Measurements from ENCODE around the gene CDKN2B-AS1.

Gene CDKN2B-AS1

DNA sequence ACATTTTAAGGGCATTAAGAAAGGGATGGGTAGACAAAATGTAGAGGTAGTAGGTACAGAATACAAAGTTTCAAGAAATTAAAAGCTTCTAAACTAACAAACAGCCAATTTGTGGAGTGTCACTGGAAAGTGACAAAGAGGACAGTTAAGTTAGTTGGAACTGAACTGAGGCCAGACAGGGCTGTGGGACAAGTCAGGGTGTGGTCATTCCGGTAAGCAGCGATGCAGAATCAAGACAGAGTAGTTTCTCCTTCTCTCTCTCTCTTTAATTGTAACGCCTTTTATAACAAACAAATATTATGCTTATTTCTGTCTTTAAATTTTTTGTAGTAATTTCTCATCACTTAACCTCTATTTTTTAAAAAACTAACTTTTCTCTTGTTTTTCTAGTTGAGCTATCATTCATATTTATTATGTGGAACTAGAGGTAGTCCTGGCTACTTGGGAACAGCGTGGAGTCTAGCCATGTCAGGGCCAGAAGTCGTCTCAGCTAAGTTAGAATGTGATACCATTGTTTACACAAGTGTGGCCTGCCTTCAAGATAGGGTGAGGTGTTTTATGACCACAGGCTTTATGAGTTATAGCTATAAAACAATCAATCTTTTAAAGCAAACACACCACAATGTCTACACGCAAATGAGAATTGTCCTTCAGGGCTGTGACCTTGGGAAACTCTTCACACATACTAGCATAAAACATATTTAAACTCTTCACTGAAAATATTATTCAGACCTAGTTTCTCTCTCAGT is 129.8 kb downstream of the CDKN2B-AS1 start:
- no peak for DNase-seq

DNA sequence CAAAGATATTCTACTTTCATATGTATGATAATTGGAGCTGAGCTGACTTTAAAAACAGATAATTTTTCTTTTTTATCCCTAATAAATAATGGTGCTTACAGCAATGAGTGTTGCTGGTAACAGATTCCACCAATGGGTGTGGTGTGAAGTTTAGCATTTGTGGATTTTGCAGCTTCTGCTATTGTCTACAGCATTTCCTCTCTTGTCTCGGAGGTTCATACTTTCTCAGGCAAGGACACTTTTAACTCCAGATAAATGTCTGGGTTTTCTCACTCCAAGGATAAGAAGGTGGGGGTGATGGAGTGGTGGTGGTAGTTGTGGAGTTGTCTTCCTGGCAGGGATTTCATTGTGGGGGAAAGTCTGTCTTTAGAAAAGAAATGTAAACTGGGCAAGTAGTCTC is 134.5 kb downstream of the CDKN2B-AS1 start:
- DNase-seq = no peak

DNA sequence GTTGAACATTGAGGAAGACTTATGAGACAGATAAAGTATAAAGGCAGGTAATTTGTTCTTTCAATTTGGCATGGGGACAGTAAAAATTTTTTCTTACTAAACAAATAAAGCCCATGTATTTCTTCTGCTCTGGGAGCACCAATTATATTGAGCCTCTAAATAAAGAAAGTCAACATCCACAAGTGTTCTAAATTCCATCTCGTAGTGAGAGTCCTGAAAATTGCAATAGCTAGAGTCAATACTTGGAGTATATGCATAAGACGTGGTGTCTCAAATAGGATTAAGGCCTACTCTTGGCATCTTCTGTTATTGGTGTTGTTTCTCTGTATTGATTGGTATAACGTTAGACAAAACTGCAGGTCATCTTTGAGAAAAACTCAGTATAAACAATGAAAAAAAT is 135.0 kb downstream of the CDKN2B-AS1 start:
- DNase-seq = no peak

DNA sequence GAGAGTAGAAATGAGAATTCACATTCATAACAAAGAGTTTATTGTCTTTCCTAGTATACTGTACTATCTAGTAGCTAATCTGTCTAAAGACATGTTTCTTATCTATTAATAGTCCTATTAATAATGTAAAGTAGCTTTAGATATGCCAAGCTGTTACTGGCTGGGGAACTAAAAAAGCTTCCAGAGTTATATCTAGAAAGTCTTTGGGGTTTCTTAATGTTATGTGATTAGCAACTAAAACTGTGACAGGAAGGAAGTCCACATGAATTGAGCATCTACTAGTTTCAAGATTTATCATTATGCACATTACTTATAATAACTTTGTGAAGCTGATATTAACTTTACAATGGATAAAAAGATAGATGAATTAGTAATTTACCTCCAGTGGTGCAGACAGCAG is 137.2 kb downstream of the CDKN2B-AS1 start:
- no peak for DNase-seq

DNA sequence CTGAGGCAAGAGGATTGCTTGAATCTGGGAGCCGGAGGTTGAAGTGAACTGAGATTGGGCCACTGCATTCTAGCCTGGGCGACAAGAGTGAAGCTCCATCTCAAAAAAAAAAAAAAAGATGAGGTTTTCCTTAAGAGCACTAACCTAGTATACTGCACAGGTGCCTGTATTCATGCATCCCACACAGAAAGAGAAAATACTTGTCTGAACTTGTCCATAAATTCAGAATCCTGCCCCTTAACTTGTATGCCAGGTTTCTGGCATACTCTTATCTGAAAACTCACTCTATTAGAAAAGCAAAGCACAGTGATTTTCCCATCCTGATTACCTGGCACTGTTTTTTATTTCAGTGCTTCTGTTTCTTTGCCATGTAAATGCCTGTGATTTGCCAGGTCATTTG is 139.8 kb downstream of the CDKN2B-AS1 start:
- DNase-seq = no peak

DNA sequence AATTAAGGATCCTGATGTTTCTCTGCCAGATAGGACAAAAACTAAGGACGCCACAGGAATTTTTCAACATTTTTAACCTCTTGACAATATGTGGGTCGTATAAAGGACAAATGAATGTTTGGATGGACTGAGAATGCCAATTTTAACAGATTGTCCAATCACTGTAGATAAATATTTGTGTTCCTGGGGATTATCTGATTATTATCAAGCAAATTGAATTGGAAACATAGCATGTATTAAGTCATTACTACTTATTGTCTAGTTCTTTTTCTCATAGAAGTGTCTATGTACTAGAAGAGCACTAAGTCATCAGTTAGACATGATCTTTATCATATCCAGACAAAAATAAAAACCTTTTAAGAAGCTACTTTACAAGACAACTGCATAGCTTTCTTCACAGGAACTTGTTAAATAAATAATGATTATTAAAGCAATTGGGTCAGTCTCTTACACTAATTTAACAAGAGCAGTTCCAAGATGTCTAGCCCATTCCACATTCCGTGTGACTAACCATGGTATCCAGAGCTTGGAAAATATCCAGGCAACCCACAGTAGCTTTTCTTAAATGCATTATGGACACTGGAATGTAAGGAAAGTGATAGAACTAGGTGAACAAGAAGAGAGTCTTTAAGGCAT is 142.0 kb downstream of the CDKN2B-AS1 start:
- DNase-seq = no peak

DNA sequence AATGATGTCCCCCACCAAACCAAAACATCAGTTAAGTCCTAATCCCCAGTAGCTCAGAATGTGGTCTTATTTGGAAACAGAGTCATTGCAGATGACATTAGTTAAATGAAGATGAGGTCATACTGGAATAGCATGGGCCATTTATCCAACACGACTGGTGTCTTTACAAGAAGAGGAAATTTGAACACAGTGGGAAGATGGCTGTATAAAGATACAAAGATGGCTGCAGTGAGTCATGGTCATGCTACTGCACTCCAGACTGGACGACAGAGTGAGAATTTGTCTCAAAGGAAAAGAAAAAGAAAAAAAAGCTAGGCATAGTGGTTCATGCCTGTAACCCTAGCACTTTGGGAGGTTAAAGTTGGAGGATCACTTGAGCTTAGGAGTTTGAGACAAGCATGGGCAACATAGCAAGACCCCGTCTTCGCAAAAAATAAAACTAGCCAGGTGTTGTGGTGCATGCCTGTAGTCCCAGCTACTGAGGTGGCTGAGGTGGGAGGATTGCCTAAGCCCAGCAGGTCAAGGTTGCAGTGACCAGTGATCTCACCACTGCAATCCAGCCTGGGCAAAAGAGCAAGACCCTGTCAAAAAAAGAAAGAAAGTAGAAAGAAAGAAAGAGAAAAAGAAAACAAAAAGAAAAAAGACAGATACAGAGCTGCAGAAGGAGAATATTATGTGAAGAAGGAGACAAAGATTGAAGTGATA is 144.5 kb downstream of the CDKN2B-AS1 start:
- DNase-seq = no peak

DNA sequence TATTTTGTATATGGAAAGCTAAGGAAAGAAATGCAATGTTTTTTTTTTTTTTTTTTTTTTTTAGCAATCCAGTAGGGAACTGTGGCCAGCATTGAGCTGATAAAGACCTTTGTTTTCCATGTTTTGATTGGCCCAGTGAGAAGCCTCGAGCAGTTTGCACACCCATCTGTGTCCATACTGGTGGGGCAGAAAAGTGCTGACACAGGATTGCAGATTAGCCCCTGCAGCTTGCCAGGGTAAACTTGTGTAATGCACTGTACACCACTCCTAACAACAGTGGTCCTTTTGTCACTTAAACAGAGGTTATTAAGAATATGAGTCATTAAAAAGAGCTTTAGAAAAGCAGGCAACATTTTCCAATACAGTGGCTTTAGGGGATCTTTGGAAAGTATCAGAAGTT is 147.3 kb downstream of the CDKN2B-AS1 start:
- DNase-seq = no peak

DNA sequence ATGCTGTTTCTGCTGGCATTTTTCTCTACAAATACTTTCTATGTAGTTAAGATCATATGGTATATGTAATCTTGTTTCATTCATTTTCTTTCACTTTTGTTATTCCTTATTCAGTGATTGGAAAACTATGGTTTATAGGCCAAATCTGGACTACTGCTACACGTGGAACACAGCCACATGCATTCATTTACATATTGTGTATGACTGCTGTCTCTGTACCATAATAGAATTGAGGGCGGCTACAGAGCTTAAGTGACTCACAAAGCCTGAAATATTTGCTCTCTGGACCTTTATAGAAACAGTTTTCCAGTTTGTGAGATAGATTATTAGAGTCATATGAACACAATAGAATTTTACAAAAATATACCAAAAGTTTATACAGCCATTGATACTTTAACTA is 148.1 kb downstream of the CDKN2B-AS1 start:
- DNase-seq = no peak

DNA sequence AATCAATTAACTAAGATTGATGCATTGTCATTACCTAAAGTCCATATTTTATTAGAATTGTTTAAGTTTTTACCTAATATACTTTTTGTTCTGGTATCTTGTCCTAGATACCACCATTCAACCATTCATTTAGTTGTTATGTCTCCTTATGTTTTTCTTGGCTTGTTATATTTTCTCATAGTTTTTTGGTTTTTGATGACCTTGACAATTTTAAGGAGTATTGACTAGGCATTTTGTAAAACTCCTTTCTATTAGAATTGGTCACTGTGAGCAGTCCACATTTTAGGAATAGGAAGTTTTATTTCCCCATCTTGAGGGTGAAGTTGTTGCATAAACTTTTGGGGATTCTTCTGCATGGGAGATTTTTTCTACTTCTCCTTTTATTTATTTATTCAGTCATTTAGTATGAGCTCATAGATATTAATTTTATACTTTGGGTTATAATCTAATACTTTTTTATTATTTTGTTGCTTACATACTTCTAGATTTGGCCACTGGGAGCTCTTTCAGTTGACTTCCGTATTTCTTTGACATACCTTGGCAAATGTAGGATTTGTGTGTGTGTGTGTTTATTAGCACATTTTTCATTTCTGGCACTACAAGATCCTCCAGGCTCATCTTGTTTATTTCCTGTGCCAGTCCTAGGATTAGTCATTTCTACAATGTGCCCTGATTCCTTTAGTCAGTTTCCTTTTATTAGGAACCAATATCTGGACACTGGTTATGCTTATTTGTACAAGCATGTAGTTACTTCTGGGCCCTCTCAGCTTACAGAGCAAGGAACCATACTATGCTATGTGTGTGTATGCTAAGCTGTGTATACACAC is 149.4 kb downstream of the CDKN2B-AS1 start:
- no peak for DNase-seq

DNA sequence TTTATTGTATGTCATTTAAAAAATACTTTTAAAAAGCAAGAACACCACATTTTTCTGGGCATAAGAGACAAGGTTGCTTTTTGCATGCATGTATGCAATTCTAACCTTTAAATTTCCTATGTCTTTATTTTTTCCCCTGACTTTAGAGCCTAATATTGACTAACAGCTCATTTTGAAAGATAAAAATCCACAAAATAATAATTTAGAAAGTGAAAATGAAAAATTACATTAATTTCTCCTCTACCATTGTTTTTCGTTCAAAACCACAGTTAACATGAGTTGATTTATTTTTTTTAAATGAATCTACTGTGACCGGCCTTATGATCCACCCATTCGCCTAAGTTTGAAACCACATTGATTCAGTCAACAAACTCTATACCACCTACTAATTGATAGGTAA is 152.0 kb downstream of the CDKN2B-AS1 start:
- no peak for DNase-seq

DNA sequence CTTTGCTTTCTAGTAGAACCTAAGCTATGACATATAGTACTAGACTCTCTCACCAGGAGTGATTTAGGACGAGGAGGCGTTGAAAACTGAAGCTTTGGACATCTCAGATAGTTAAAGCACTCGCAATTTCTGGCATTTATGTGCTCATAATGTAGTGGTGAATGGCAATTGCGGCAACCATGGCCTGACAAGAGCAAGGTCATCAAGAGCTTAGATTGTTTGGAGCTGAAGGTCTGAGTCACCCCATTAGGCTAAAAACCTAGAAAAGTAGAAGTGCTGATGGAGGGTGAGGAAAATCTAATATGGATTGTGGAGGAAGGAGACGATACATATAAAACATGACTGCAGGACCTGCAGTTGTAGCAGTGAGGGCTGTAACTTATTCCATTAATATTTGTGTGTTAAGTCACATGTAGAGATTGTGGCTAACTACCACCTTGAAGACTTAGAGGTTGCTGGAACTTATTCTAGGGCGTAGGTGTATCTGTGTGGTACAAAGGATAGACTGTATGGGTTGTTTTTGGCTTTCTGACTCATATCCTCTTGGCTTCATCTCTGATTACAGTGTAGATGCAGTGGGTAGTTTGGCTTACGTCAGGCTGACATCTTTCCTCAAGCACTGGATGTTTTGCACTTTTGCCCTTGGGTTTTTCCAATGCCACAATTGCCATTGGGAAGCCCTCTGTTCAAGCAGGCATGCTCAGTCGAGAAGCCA is 153.4 kb downstream of the CDKN2B-AS1 start:
- no peak for DNase-seq

DNA sequence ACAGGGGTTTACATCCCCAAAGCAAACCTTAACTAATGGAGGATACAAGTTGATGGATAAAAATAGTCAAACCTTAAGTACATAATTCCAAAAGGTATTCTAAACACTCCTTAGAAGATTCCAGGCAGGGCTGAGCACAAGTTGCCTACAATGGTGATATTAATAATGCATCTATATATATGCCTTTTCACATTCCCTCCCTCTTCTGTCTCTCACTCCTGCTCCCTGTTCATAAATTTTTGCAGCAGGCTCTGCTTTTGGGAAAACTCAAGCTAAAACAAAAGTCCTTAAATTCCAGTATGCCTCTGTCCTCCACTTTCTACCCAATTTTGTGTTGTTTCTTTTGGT is 153.9 kb downstream of the CDKN2B-AS1 start:
- no peak for DNase-seq

DNA sequence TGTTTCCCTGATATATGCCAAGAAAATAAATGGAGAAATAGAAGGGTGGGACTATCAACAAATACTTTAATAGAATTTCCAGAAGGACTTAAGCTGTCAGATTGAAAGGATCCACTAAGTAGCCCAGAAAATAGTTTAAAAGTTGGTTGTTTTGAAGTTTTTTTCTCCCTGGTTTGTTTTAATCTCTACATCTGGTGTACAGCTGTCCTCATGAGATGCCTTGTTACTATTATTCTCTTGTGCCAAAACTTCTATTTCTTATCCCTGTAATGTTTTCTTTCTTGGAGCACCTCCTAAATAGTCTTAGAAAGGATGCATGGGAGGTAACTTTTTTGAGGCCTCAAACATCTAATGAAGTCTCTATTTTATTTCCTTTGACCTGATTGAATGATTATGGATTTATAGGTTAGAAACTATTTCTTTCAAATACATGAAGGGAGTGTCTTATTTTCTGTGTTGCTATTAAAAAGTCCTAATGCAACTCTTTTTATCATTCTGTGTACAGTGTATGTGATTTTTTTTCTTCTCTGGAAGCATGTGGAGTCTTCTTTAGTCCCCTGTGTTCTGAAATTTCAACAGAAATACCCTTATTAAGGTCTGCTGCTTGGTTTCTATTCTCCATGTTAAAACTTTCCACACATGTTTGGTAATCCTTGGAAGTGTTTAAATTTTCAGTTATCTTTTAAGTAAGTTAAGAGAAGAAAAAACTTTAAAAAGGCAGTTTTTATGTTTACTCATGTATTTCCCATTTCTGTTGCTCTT is 154.5 kb downstream of the CDKN2B-AS1 start:
- no peak for DNase-seq

DNA sequence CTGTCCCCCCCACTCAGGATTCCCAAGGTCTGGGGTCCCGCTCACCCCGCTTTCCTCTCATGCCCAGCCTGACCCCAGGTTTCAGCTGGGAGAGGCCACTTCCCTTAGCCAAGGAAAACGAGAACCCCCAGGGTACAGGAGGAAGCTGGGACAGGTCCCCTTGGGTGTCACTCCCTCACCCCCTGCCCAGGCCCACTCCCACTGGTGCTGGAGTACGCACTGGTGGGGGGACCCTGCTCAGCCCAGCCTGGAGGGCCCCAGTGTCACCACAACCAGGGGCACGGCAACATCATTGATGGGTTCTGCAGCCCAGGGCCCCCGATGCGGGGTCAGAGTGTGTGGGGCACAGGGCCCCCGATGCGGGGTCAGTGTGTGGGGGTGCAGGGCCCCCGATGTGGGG is 159.5 kb downstream of the CDKN2B-AS1 start:
- no peak for DNase-seq

DNA sequence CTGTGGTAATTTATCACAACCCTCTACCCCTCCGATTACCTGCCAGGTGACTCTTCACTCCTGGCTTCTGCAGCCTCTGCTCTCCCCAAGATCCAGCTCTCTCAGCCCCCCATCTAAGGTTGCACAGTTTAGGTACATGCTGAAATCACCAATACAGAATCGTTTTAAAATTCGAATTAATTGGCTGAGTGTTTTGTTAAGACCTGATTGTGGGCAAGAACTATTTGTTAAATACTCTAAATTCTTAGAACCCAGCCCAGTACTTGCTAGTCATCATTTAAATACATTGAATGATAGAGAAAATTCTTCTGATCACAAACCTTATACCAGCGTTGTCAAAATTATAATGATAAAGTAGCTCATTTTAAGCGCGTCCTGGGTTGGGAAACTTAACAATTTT is 162.0 kb downstream of the CDKN2B-AS1 start:
- DNase-seq = no peak

DNA sequence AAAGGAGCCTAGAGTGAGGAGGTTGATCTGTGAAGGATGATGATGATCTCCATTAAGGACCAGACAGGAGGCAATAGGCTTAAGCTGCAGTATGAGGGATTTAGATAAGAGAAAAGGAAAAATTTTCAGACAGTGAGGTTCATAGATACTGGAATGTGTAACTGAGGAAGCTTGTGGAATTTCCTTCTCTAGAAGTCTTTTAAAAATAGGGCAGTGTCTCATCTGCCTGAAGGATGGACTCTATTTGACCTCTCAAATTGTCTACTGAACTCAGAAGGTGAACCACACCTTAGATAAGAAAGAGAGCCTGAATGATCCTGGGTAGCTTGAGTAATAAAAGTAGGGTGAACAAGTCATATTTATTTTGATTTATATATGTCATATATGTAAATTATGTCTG is 162.7 kb downstream of the CDKN2B-AS1 start:
- DNase-seq = no peak

DNA sequence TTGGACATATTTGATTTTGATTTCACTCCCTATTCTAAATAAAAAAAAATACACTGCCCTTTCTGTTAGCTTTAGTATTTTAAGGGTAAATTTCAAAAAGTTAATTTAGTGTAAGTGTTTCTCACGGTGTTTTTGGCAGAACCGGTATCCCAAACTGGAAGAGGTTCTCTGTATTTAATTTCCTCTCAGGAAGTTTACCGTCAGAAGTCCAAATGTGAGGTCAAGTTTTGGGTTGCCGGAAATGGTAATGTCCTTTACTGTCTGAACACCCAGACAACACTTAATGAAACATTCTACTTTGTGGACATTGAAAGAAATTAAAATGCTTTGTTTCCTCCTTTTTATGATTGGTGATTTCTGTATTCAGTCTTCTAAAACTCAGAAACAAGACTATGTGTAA is 163.2 kb downstream of the CDKN2B-AS1 start:
- DNase-seq = no peak

DNA sequence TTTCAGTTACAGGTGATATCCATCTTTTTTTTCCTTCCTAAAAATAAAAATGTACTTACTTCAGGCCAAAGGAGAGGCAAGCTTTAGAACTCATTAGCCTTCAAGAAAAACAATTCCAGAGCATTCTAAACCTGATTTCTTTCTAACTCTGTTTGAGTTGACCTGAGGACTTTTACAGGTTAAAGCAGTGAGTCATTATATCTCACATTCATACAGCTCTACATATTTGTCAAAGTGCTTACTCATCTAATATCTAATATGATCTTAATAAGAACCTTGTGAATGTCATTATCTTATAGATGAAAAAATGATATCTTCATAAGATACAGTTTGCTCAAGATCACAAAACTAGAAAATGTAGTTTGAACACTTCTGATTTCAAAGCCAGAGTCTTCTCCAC is 163.7 kb downstream of the CDKN2B-AS1 start:
- DNase-seq = no peak

DNA sequence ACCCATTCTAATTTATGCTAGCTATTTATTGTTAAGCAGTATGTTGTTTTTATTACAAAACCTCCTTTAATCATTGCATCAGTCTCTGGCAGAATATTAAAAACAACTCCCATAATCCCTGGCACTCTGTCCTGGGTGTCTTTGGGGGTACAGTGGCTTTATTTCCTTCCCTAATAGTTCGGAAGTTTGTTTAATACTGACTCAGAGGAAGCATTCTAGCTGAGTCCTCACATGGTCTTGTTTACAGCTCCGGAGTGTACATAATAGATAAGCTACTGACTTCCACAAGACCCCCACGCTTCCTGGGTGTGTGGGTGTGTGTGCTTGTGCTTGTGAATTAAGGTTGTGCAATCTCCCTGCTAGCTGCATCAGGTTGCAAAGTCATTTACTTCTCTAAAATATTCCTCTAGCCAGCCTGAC is 164.3 kb downstream of the CDKN2B-AS1 start:
- peak; percentile 20 for DNase-seq

DNA sequence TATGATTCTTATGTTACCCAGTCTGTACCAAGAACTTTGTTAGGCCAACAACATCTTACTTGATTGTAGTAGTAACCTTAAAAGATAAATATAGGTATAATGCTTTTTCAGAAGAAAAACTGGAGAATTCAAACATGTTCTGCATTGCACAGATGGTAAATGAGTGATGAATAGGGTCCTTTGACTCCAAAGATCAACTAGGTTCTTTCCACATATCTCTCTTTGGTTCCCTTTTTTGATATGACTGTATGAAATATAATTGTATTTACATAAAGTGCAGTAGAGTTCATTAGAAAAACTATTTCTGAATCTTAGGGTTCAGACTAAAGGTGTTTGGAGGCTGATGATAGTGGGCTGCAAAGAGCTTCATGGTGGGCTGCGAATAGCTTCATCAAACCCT is 165.0 kb downstream of the CDKN2B-AS1 start:
- DNase-seq = no peak

DNA sequence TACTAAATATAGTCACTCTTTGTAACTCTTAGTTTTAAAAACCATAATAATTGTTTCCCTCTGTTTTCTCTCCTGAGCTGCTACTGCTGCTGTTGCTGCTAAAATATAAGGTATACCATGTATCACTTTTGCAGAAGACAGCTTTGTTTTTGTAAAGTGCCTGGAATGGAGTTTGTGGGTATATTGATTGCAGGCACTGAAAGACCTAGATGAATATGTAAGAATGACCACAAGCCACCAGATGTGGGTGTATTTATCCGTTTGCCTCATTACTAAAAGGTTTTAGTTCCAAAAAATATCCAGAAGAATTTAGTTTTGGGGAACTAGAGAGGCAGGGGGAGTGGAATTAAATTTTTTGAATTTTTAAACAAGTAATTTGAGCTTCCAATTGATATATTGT is 165.6 kb downstream of the CDKN2B-AS1 start:
- DNase-seq = no peak
